ENCODE results near the gene CFH.

DNA sequence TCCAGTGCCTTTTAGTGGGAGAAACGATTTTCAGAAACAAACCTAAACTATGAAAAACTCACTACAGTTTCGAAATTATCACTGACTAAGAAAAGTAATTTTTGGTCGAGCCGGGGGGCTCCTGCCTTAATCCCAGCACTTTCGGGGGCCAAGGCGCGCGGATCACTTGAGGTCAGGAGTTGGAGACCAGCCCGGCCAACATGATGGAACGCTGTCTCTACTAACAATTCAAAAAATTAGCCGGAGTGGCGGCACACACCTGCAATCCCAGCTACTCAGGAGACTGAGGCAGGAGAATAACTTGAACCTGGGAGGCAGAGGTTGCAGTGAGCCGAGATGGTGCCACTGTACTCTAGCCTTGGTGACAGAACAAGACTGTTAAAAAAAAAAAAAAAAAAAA is 125.8 kb downstream of the CFH start:
- TF ChIP-seq POLR2A (IDR thresholded peaks at IDR 0.05; ENCODE audit: low read depth, low read length) (no peak), POLR2AphosphoS5 (IDR thresholded peaks at IDR 0.05; ENCODE audit: low read depth, low read length) (no peak), TAF1 (IDR thresholded peaks at IDR 0.05; ENCODE audit: borderline replicate concordance, low read depth, low read length) (no peak)

All from GM12892 (cell line).